ENCODE data around the gene ZNF569.

Gene ZNF569

GRCh38 chr19:37452500-37453245 is 14.6 kb downstream of the ZNF569 start:
- no peak for TF ChIP-seq CTCF (IDR thresholded peaks at IDR 0.05)

GRCh38 chr19:37413313-37414084 is 53.7 kb downstream of the ZNF569 start:
- TF ChIP-seq CTCF (IDR thresholded peaks at IDR 0.05) = no peak

- no peak for TF ChIP-seq CTCF (IDR thresholded peaks at IDR 0.05)
Observed at GRCh38 chr19:37412700-37413099, 54.5 kb downstream of the ZNF569 start.

GRCh38 chr19:37403403-37403802 is 63.8 kb downstream of the ZNF569 start:
- TF ChIP-seq CTCF (IDR thresholded peaks at IDR 0.05) = no peak

- no peak for TF ChIP-seq CTCF (IDR thresholded peaks at IDR 0.05)
Observed at GRCh38 chr19:37401078-37401477, 66.2 kb downstream of the ZNF569 start.

- no peak for TF ChIP-seq CTCF (IDR thresholded peaks at IDR 0.05)
Observed at GRCh38 chr19:37389234-37389633, 78.0 kb downstream of the ZNF569 start.

- TF ChIP-seq CTCF (IDR thresholded peaks at IDR 0.05) = no peak
Observed at GRCh38 chr19:37370880-37371661, 96.2 kb downstream of the ZNF569 start, which contains the start of gene ZNF527. Gene ZNF527 (plus strand): TSS chr19:37371099. CDS start chr19:37374199, 3,100 bp downstream.
